Psoas muscle (tissue), 8 donors: ENCODE measurements around the gene PNO1. TPM values are rescaled to one million over a fixed set of nuclear protein-coding genes. Genes with fewer than 3 reads are reported as not detected.

Experiments
- ATAC-seq, 4 donors: fragments of 200-7000 bp; cut with Tn5 transposase; one replicate each; pipeline ENCODE4 v1.9.1; 2020; ENCODE audit warnings: moderate library complexity in 3 of 4, mild to moderate bottlenecking in 2 of 4
- DNase-seq, 2 donors: peaks; one replicate each; pipeline ENCODE4 v3.0.0-alpha.2; 2020
- H3K27ac ChIP-seq: fragments of 200-600 bp; one replicate; pipeline ENCODE4 v1.8.0; 2022
- H3K27me3 ChIP-seq, 3 donors: fragments of 200-600 bp in 1 of 3; one replicate each; pipeline versions ENCODE4 v1.6.1 to v1.8.0; 2013 to 2022; ENCODE audit warnings: low read length in 2 of 3, mild to moderate bottlenecking in 2 of 3, moderate library complexity in 1 of 3; ENCODE audit not compliant: insufficient read depth in 3 of 3
- H3K36me3 ChIP-seq, 2 donors: fragments of 200-600 bp in 1 of 2; one replicate each; pipeline versions ENCODE4 v1.6.1 to v1.8.0; 2013 to 2022; ENCODE audit warnings: low read depth in 1 of 2, mild to moderate bottlenecking in 1 of 2, moderate library complexity in 1 of 2; ENCODE audit not compliant: insufficient read depth in 1 of 2
- H3K4me1 ChIP-seq: fragments of 200-600 bp; one replicate; pipeline ENCODE4 v1.8.0; 2022
- H3K4me3 ChIP-seq: fragments of 200-600 bp; one replicate; pipeline ENCODE4 v1.8.0; 2022; ENCODE audit warnings: mild to moderate bottlenecking
- H3K9me3 ChIP-seq: fragments of 200-600 bp; one replicate; pipeline ENCODE4 v1.8.0; 2022
- CTCF ChIP-seq: fragments of 200-600 bp; IDR thresholded peaks from one replicate; pipeline ENCODE4 v1.8.0; 2022; ENCODE audit warnings: antibody characterized with exemption
- WGBS, 3 donors: extraction: QIAGEN DNeasy Blood & Tissue Kit; methylation state at CpG; one replicate each; pipeline versions ENCODE4 v1.1.6 to v1.1.7; 2013; 5-methylcytosine and 5-hydroxymethylcytosine counted together
- intact Hi-C, 2 donors: fragments of 100-400 bp; cut with DNase I; formaldehyde crosslinking; loops; one replicate each; pipeline versions ENCODE4 v1.11.0 to v1.14.2; 2022
- polyA plus RNA-seq, 3 donors: library from polyadenylated mRNA; stranded (reverse); fragments of 200-250 nt; gene quantifications; one replicate each; pipeline ENCODE4 v1.2.3, GENCODE V29; 2013
- total RNA-seq, 4 donors: library from RNA; stranded (reverse); fragmentation: NEBNext Ultra II Directional in 2 of 4; extraction: Animal tissue kit (Norgen Biotek cat#: 25700) in 2 of 4; gene quantifications; one replicate each; pipeline versions ENCODE4 v1.2.1 to v1.2.4, GENCODE V29; 2021 to 2023
- donor health status: healthy with polysubstance abuse.
- donor health status: DM: no; HTN: no; CAD: no; lungs with moderate emphysema.
- donor health status: Bipolar disorder and iron deficiency.
- donor health status: healthy.
- donor health status: DM: yes; HTN: yes; CAD: no.
- donor health status: DM: no; HTN: no; CAD: no.
- donor health status: DM: no; HTN: no; CAD: no.
- donor health status: DM: yes; HTN: yes; CAD: no.

PNO1 gene
- total and polyA plus RNA-seq, 7 donors = 13.0 to 50.8 (median 24.9) TPM

- DNase-seq = no peak
- peak overlapping the region; percentile 99 for H3K4me3 ChIP-seq
- no peaks in the 10 kb centered on the region for H3K27me3 ChIP-seq
- H3K27ac ChIP-seq = peak overlapping the region; percentile 97
- 0 to 1% (median 0%) methylated on average over 7 of the region's 7 CpGs for WGBS, 3 donors
- peak in 2 of 4 donors; percentile 1 to 8 for ATAC-seq
- no peak for TF ChIP-seq CTCF
- intact Hi-C loops = loop anchor here in 1 of 2 donors (5.0 kb wide), 1 partner anchor 94 kb away; the partner anchor contains the start of gene PPP3R1
- H3K4me1 ChIP-seq = peaks cover 27% of the 10 kb centered on the region
- H3K9me3 ChIP-seq = no peaks in the 10 kb centered on the region
- H3K36me3 ChIP-seq = peaks cover 12 to 34% of the 10 kb centered on the region in 2 donors
Observed at GRCh38 chr2:68158134-68158447, 403 bp downstream of the PNO1 start.

- no peak for TF ChIP-seq CTCF
- no peaks in the 10 kb centered on the region for H3K9me3 ChIP-seq
- intact Hi-C loops = no loop called here
- H3K27me3 ChIP-seq = no peaks in the 10 kb centered on the region
- no peak overlapping the region for H3K4me3 ChIP-seq
- H3K27ac ChIP-seq = no peak overlapping the region
- ATAC-seq = no peak
- H3K36me3 ChIP-seq = peaks cover 22 to 81% of the 10 kb centered on the region in 2 donors
- 90 to 100% (median 93%) methylated on average over 1 of the region's 1 CpG for WGBS, 3 donors
- H3K4me1 ChIP-seq = peaks cover 11% of the 10 kb centered on the region
- no peak for DNase-seq
Observed at GRCh38 chr2:68163641-68164040, 6.0 kb downstream of the PNO1 start.

- ATAC-seq (no peak), DNase-seq (no peak)
- Histone ChIP-seq H3K9me3 (no peaks in the 10 kb centered on the region), H3K4me3 (no peak overlapping the region), H3K4me1 (no peaks in the 10 kb centered on the region), H3K36me3 (peaks cover 21 to 86% of the 10 kb centered on the region in 2 donors), H3K27me3 (no peaks in the 10 kb centered on the region), H3K27ac (no peak overlapping the region)
- TF ChIP-seq CTCF = no peak
- WGBS, 3 donors = 84 to 89% (median 84%) methylated on average over 3 of the region's 3 CpGs
- intact Hi-C loops = no loop called here
Observed at GRCh38 chr2:68167186-68167585, 9.5 kb downstream of the PNO1 start.

GRCh38 chr2:68169308-68169707 is 11.6 kb downstream of the PNO1 start:
- TF ChIP-seq CTCF = no peak
- Histone ChIP-seq H3K27me3 (no peaks in the 10 kb centered on the region), H3K4me1 (no peaks in the 10 kb centered on the region), H3K4me3 (no peak overlapping the region), H3K36me3 (peaks cover 21 to 82% of the 10 kb centered on the region in 2 donors), H3K9me3 (no peaks in the 10 kb centered on the region), H3K27ac (no peak overlapping the region)
- no peak for DNase-seq
- no peak for ATAC-seq
- WGBS, 3 donors = 90 to 96% (median 95%) methylated on average over 4 of the region's 4 CpGs
- intact Hi-C loops = no loop called here

- ATAC-seq (no peak), DNase-seq (no peak)
- Histone ChIP-seq H3K36me3 (peaks cover 18 to 85% of the 10 kb centered on the region in 2 donors), H3K4me3 (no peak overlapping the region), H3K4me1 (no peaks in the 10 kb centered on the region), H3K27ac (no peak overlapping the region), H3K9me3 (no peaks in the 10 kb centered on the region), H3K27me3 (no peaks in the 10 kb centered on the region)
- no peak for TF ChIP-seq CTCF
- intact Hi-C loops = no loop called here
- WGBS, 3 donors = 92 to 94% (median 94%) methylated on average over 7 of the region's 7 CpGs
Observed at GRCh38 chr2:68171146-68171545, 13.5 kb downstream of the PNO1 start.
